Karpas-422 (cell line): Measurements from ENCODE around the gene ABCD2. TPM values are rescaled to one million over a fixed set of nuclear protein-coding genes. Genes with fewer than 3 reads are reported as not detected.
"Not testable (repeated sequence)": the region's sequence is repeated elsewhere in the genome, so short reads cannot be mapped to it uniquely, and the experiment has no call there.

Experiments used
- DNase-seq: peaks from one replicate; pipeline ENCODE4 v3.0.0-alpha.2; 2015
- H2AFZ ChIP-seq: fragments of 200-600 bp; sonication (generic); 2 replicates; pipeline ENCODE4 v1.6.1; 2014; ENCODE audit warnings: antibody characterized with exemption, low read length, mixed read lengths
- H3K27ac ChIP-seq: fragments of 200-600 bp; sonication (generic); 2 replicates; pipeline ENCODE4 v1.5.1; 2014; ENCODE audit warnings: mild to moderate bottlenecking, low read length, moderate library complexity
- H3K27me3 ChIP-seq: fragments of 200-600 bp; sonication (generic); 2 replicates; pipeline ENCODE4 v1.6.1; 2014; ENCODE audit warnings: low read length, mixed read lengths
- H3K36me3 ChIP-seq: fragments of 200-600 bp; sonication (generic); 2 replicates; pipeline ENCODE4 v1.6.1; 2014; ENCODE audit warnings: low read length, mixed read lengths; ENCODE audit not compliant: insufficient read depth
- H3K4me1 ChIP-seq: fragments of 200-600 bp; sonication (generic); 2 replicates; pipeline ENCODE4 v1.6.1; 2014; ENCODE audit warnings: mild to moderate bottlenecking, low read length, mixed read lengths
- H3K4me2 ChIP-seq: fragments of 200-600 bp; sonication (generic); 2 replicates; pipeline ENCODE4 v1.6.1; 2014; ENCODE audit warnings: low read length, low read depth, mild to moderate bottlenecking; ENCODE audit not compliant: poor library complexity, severe bottlenecking
- H3K4me3 ChIP-seq: fragments of 200-600 bp; sonication (generic); 2 replicates; pipeline ENCODE4 v1.5.1; 2014; ENCODE audit warnings: mild to moderate bottlenecking, antibody characterized with exemption, low read length, mixed read lengths
- H3K79me2 ChIP-seq: fragments of 200-600 bp; sonication (generic); 2 replicates; pipeline ENCODE4 v1.6.1; 2014; ENCODE audit warnings: mild to moderate bottlenecking, low read length, mixed read lengths
- H3K9ac ChIP-seq: fragments of 200-600 bp; sonication (generic); 2 replicates; pipeline ENCODE4 v1.6.0; 2014; ENCODE audit warnings: low read length
- H3K9me2 ChIP-seq: fragments of 200-600 bp; sonication (generic), shearing (Covaris generic); replicated peaks from 2 replicates; pipeline ENCODE4 v1.6.0; 2014; ENCODE audit warnings: mild to moderate bottlenecking, low read length, moderate library complexity; ENCODE audit not compliant: insufficient read depth
- H3K9me3 ChIP-seq: fragments of 300-700, 200-600 bp; sonication (generic); 2 replicates; pipeline ENCODE4 v1.6.1; 2014; ENCODE audit warnings: low read length, mixed read lengths
- H4K20me1 ChIP-seq: fragments of 200-600 bp; sonication (generic); 2 replicates; pipeline ENCODE4 v1.6.1; 2014; ENCODE audit warnings: mild to moderate bottlenecking, antibody characterized with exemption, low read length, low read depth; ENCODE audit not compliant: insufficient read depth
- total RNA-seq: library from RNA; depleted of rRNA; stranded (reverse); fragments of >200 nt; shearing (Covaris generic); gene quantifications from 2 replicates; pipeline ENCODE4 v1.2.3, GENCODE V29; 2014; ENCODE audit warnings: low replicate concordance

The ABCD2 gene
- total RNA-seq, 1 experiment from 2014 or later: not detected

DNA sequence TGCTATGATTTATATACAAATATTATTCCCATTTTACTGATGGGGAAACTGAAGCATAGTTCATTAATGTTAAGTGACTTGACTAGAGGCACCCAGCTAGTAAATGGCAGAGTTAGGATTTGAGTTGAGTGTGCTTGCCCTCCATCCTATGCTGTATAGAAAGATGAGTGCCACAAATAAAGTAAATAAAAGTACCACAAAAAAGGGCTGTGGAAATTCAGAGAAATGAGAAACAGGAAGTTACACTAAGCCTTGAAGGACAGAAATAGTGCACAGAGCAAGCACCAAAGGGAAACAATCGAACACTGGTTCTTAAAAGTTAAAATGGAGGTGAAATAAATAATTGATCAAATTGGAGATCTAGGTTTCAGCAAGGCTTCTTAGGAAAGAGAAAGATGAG, 9.2 kb upstream of the ABCD2 start:
- H3K4me2 ChIP-seq: no peak overlapping the region
- H3K4me3 ChIP-seq: no peak overlapping the region
- H3K9ac ChIP-seq: no peak overlapping the region
- no peaks in the 10 kb centered on the region for H3K9me2 ChIP-seq
- H3K36me3 ChIP-seq: no peaks in the 10 kb centered on the region
- no peaks in the 10 kb centered on the region for H3K9me3 ChIP-seq
- H3K4me1 ChIP-seq: no peaks in the 10 kb centered on the region
- H2AFZ ChIP-seq: no peak overlapping the region
- no peak for DNase-seq
- H3K79me2 ChIP-seq: no peaks in the 10 kb centered on the region
- H3K27me3 ChIP-seq: no peaks in the 10 kb centered on the region
- H3K27ac ChIP-seq: no peak overlapping the region
- no peaks in the 10 kb centered on the region for H4K20me1 ChIP-seq

DNA sequence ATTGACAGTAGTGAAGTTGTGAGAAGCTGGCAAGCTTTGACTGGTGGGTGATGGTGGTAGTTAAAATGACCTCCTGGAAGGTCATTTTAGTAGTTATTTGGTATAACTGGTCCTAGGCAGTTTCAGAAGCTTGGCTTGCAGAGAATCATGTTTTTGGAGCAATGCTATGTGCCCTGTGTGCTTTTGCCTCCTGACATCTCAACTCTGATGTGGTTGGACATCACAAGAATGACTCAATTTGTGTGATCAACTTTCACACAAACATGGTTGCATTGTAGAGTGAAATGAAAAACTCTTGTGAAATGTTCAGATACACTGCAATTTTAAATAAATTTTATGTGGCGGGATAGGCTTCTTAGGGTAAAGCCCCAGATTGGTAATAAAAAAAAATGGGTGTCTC, 8.3 kb upstream of the ABCD2 start:
- Histone ChIP-seq H3K4me3 (no peak overlapping the region), H3K79me2 (no peaks in the 10 kb centered on the region), H3K4me2 (no peak overlapping the region), H3K27ac (no peak overlapping the region), H3K9me2 (no peaks in the 10 kb centered on the region), H3K4me1 (no peaks in the 10 kb centered on the region), H4K20me1 (no peaks in the 10 kb centered on the region), H3K36me3 (no peaks in the 10 kb centered on the region), H3K9ac (no peak overlapping the region), H3K27me3 (no peaks in the 10 kb centered on the region), H2AFZ (no peak overlapping the region), H3K9me3 (no peaks in the 10 kb centered on the region)
- DNase-seq: no peak

DNA sequence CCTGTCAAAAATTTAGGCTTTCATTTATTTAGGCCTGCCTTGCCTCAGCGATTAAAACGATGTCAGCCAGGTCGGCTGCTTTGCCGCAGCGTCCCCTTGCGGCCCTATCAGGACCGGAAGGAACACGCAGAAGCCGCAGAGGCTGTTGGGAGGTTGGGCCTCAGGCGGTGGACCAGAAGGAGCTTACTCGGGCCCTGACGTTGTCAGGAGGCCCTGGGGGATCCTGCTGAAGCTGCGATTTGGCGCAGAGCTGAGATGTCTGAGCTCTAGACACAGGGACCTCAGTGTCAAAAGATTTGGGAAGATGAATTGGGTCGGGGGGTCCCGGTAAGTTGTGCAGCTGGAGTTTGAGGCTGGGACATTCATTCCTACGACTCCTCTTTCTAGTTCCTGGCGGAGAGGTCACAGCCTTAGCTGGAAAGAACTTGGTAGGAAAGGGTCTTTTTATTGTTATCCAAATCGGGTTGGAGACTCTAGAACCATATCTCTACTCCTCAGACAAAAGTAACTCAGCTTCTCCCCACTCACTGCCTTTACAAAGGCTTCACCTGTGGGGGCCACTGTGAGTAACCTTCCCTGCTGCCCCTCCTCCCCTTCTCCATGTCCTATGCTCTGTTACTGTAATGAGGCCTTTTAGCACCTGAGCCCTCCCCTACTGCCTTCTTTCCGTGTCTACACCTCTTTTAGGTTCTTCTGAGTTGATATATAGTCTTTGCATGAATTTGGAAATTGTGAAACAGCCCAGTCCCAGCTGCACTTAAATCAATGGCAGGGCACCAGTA, 6.6 kb upstream of the ABCD2 start:
- Histone ChIP-seq H2AFZ (no peak overlapping the region), H3K79me2 (no peaks in the 10 kb centered on the region), H3K9ac (no peak overlapping the region), H3K4me1 (no peaks in the 10 kb centered on the region), H3K36me3 (no peaks in the 10 kb centered on the region), H3K4me3 (no peak overlapping the region), H4K20me1 (no peaks in the 10 kb centered on the region), H3K27ac (no peak overlapping the region), H3K9me2 (no peaks in the 10 kb centered on the region), H3K9me3 (no peaks in the 10 kb centered on the region), H3K4me2 (no peak overlapping the region), H3K27me3 (no peaks in the 10 kb centered on the region)
- no peak for DNase-seq

DNA sequence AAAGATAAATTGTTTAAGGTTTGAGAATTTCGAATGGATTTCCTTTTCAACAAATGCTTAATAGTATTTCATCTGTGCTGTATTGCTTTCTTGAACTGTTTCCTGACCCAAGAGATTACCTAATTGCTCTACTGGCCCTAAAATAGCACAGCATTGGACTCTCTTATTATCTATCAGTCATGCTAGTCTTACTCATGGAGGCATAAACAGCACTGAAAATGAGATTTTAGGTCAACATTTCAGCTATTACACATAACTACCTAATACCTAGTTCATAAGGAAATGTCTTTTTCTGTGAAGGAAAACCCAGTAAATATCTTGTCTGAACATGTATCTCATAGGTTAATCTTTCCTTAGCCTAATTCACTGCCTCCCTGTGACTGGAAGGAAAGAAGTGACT, 4.3 kb upstream of the ABCD2 start:
- no peaks in the 10 kb centered on the region for H3K27me3 ChIP-seq
- no peaks in the 10 kb centered on the region for H3K9me2 ChIP-seq
- no peak overlapping the region for H3K4me3 ChIP-seq
- no peaks in the 10 kb centered on the region for H4K20me1 ChIP-seq
- no peak overlapping the region for H3K4me2 ChIP-seq
- peaks cover 16% of the 10 kb centered on the region for H3K4me1 ChIP-seq
- H3K36me3 ChIP-seq: no peaks in the 10 kb centered on the region
- H2AFZ ChIP-seq: no peak overlapping the region
- DNase-seq: no peak
- no peaks in the 10 kb centered on the region for H3K79me2 ChIP-seq
- no peaks in the 10 kb centered on the region for H3K9me3 ChIP-seq
- no peak overlapping the region for H3K27ac ChIP-seq
- no peak overlapping the region for H3K9ac ChIP-seq

DNA sequence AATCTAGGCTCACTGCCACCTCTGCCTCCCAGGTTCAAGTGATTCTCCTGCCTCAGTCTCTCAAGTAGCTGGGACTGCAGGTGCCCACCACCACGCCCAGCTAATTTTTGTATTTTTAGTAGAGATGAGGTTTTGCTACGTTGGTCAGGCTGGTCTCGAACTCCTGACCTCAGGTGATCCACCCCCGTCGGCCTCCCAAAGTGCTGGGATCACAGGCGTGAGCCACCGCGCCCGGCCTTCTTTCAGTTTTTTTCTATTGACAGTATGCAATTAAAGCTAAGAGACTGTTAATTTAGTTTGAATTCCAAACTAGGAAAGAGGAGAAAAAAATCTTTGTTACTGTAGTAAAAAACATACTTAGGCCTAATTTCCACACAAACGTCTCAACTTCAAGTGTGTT, 3.6 kb upstream of the ABCD2 start:
- H3K36me3 ChIP-seq, H2AFZ ChIP-seq, H3K9ac ChIP-seq, DNase-seq, H3K79me2 ChIP-seq, H3K4me3 ChIP-seq, H3K9me3 ChIP-seq, H3K27ac ChIP-seq, H3K4me2 ChIP-seq, H3K9me2 ChIP-seq, H3K27me3 ChIP-seq, H4K20me1 ChIP-seq: not testable (repeated sequence)
- H3K4me1 ChIP-seq: peaks cover 19% of the 10 kb centered on the region

DNA sequence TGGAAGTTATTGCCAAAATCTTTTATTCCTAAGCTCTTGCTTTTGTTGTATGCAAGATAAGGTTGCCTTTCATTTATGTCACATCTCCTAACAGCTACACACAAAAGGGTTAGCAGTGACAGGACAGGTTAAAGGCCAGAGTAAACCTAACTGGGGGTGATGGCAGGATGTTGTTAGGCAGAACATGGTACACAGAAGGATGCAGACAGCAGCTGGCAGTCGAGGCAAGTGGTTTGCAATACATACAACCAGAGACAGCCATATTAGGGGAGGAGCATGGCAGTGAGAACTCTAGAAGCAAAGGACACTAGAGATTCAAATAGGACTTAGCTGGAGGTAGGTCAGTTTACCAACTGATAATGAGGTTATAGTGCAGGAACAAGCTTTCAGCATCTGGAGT, 2.7 kb upstream of the ABCD2 start:
- no peak overlapping the region for H3K27ac ChIP-seq
- H4K20me1 ChIP-seq: no peaks in the 10 kb centered on the region
- no peak overlapping the region for H3K4me2 ChIP-seq
- no peak overlapping the region for H2AFZ ChIP-seq
- H3K4me1 ChIP-seq: peaks cover 24% of the 10 kb centered on the region
- no peak overlapping the region for H3K9ac ChIP-seq
- no peaks in the 10 kb centered on the region for H3K9me3 ChIP-seq
- H3K4me3 ChIP-seq: no peak overlapping the region
- H3K79me2 ChIP-seq: no peaks in the 10 kb centered on the region
- no peaks in the 10 kb centered on the region for H3K9me2 ChIP-seq
- no peak for DNase-seq
- no peaks in the 10 kb centered on the region for H3K27me3 ChIP-seq
- H3K36me3 ChIP-seq: no peaks in the 10 kb centered on the region

DNA sequence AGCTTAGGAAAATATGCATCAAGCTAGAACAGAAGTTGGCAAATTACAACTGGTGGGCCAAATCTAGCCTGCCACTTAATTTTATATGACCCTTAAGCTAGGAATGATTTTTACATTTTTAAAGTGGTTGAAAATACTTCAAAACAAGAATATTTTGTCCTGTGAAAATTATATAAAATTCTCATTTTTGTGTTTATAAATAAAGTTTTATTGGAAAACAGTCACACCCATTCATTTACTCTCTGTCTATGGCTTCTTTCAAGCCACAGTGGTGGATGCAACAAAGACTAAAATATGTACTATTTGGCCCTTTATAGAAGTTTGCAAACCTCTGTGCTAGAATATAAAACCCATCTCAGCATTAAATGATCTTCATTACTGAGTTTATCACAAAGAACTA, 2.1 kb upstream of the ABCD2 start:
- no peak overlapping the region for H3K9ac ChIP-seq
- no peak overlapping the region for H3K4me2 ChIP-seq
- peaks cover 24% of the 10 kb centered on the region for H3K4me1 ChIP-seq
- H3K27me3 ChIP-seq: no peaks in the 10 kb centered on the region
- H3K79me2 ChIP-seq: no peaks in the 10 kb centered on the region
- H3K36me3 ChIP-seq: no peaks in the 10 kb centered on the region
- H4K20me1 ChIP-seq: no peaks in the 10 kb centered on the region
- no peak overlapping the region for H2AFZ ChIP-seq
- H3K4me3 ChIP-seq: no peak overlapping the region
- no peak overlapping the region for H3K27ac ChIP-seq
- no peak for DNase-seq
- H3K9me2 ChIP-seq: no peaks in the 10 kb centered on the region
- no peaks in the 10 kb centered on the region for H3K9me3 ChIP-seq

DNA sequence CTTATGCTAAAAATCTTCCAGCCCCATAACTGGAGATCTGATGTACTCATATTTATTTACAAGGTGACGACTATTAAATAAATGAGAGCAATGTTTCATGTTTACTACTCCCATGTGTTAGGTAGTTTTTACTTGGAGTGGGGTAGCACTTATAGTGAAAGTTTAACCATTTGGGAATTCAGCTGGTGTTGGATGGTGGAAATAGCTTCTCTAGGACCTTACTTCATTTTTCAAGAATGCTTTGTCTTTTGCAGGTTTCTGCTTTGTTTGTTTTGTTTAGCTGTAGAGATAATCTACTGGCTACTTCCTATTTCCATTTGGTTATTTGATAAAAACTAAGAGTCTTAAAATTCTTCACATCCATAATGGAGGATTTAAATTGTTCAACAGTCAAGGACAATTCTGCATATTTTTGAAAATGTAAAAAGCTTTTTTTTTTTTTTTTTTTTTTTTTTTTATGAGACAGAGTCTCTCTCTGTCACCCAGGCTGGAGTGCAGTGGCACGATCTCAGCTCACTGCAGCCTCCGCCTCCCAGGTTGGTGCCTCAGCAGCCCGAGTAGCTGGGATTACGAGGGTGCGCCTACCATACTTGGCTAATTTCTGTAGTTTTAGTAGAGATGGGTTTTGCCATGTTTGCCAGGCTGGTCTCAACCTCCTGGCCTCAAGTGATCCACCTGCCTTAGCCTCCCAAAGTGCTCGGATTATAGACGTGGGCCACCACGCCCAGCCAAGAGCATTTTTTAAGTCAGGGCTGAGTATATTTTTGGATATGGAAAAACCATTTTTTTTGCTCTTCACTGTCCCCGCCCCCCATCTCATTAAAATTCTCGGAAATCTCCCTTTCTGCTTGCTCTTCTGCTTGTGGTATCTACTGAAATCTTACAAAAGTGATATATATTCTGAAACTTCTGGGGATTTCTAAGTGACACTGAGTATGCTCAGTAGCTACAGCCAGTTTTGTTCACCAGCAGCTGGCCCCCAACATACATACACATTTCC, 1.4 kb upstream of the ABCD2 start:
- peak overlapping the region; percentile 68 for H2AFZ ChIP-seq

More for the DNA sequence above, 1.4 kb upstream of the ABCD2 start:
- H3K27me3 ChIP-seq: no peaks in the 10 kb centered on the region
- no peaks in the 10 kb centered on the region for H3K79me2 ChIP-seq
- peak overlapping the region; percentile 59 for H3K4me3 ChIP-seq
- H3K9ac ChIP-seq: peak overlapping the region; percentile 33
- DNase-seq: no peak
- H3K36me3 ChIP-seq: no peaks in the 10 kb centered on the region
- no peaks in the 10 kb centered on the region for H3K9me2 ChIP-seq
- no peak overlapping the region for H3K27ac ChIP-seq
- H3K4me2 ChIP-seq: peak overlapping the region; percentile 69
- no peaks in the 10 kb centered on the region for H4K20me1 ChIP-seq
- H3K9me3 ChIP-seq: no peaks in the 10 kb centered on the region
- peaks cover 24% of the 10 kb centered on the region for H3K4me1 ChIP-seq
